BLaER1 treated with 17β-estradiol and CSF1 and Interleukin-3, amounts not matched to agents 10 nM and 100 nM (cell line): ENCODE data around the gene C1orf105.
"Not testable (repeated sequence)": the region's sequence is repeated elsewhere in the genome, so short reads cannot be mapped to it uniquely, and the experiment has no call there.

ENCODE experiments used
- H3K27ac ChIP-seq, 11 experiments: shearing (Covaris generic); formaldehyde crosslinking; 2 replicates each; pipeline ENCODE4 v1.8.1; 2022
- H3K27me3 ChIP-seq, 11 experiments: shearing (Covaris generic); formaldehyde crosslinking; 2 replicates each; pipeline ENCODE4 v1.8.1; 2022
- H3K36me3 ChIP-seq, 11 experiments: shearing (Covaris generic); formaldehyde crosslinking; 2 replicates each; pipeline ENCODE4 v1.8.1; 2022
- H3K4me1 ChIP-seq, 10 experiments: shearing (Covaris generic); formaldehyde crosslinking; 2 replicates each; pipeline ENCODE4 v1.8.1; 2022
- H3K4me2 ChIP-seq, 11 experiments: shearing (Covaris generic); formaldehyde crosslinking; 2 replicates each; pipeline ENCODE4 v1.8.1; 2022
- H3K4me3 ChIP-seq, 10 experiments: shearing (Covaris generic); formaldehyde crosslinking; 2 replicates each; pipeline ENCODE4 v1.8.1; 2022
- H3K9ac ChIP-seq, 11 experiments: shearing (Covaris generic); formaldehyde crosslinking; 2 replicates each; pipeline ENCODE4 v1.8.1; 2022
- H3K9me3 ChIP-seq, 11 experiments: shearing (Covaris generic); formaldehyde crosslinking; replicated peaks in 1 of 11; 2 replicates each; pipeline ENCODE4 v1.8.1; 2022
- H4K20me1 ChIP-seq, 11 experiments: shearing (Covaris generic); formaldehyde crosslinking; 2 replicates each; pipeline ENCODE4 v1.8.1; 2022
- Cebpa-rat ChIP-seq, 11 experiments: shearing (Covaris generic); IDR thresholded peaks; 2 replicates each; pipeline ENCODE4 v1.8.1; 2022

The C1orf105 gene, protein sequence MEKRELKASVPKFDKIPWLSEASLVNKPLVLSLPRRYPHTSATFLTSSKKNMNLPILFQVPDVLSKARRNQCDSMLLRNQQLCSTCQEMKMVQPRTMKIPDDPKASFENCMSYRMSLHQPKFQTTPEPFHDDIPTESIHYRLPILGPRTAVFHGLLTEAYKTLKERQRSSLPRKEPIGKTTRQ

GRCh38 chr1:172420385-172420784 is at the start of gene C1orf105:
Gene C1orf105 (plus strand): TSS chr1:172420685. CDS start chr1:172420886, 201 bp downstream.
- H3K4me2 ChIP-seq = no peak within 1 kb of the TSS
- H3K36me3 ChIP-seq = peaks cover 0 to 4% (median 0%) of the 10 kb centered on the region in 11 experiments; a peak in 3 of 22 replicates
- H3K27ac ChIP-seq = no peak within 1 kb of the TSS
- H3K9me3 ChIP-seq = no peaks in the 10 kb centered on the region
- H3K9ac ChIP-seq = no peak within 1 kb of the TSS
- H4K20me1 ChIP-seq = no peaks in the 10 kb centered on the region; a peak in 2 of 22 replicates
- no peaks in the 10 kb centered on the region for H3K4me1 ChIP-seq
- no peaks in the 10 kb centered on the region for H3K27me3 ChIP-seq
- TF ChIP-seq Cebpa-rat (IDR thresholded peaks at IDR 0.05) = no peak
- H3K4me3 ChIP-seq = no peak within 1 kb of the TSS

GRCh38 chr1:172371646-172372045 is 48.8 kb upstream of the C1orf105 start:
- not testable (repeated sequence) for H3K36me3 ChIP-seq, H3K27ac ChIP-seq, H4K20me1 ChIP-seq, H3K4me3 ChIP-seq, H3K4me2 ChIP-seq, H3K27me3 ChIP-seq, H3K9ac ChIP-seq
- Histone ChIP-seq H3K9me3 (peaks cover 14 to 26% (median 19%) of the 10 kb centered on the region in 11 experiments), H3K4me1 (peaks cover 3 to 38% (median 20%) of the 10 kb centered on the region in 10 experiments; a peak in 18 of 20 replicates)

GRCh38 chr1:172373864-172374263 is 46.6 kb upstream of the C1orf105 start:
- Histone ChIP-seq H3K9ac (no peak overlapping the region), H4K20me1 (no peaks in the 10 kb centered on the region), H3K27me3 (no peaks in the 10 kb centered on the region), H3K4me1 (peaks cover 3 to 60% (median 39%) of the 10 kb centered on the region in 10 experiments; a peak in 18 of 20 replicates), H3K4me3 (no peak overlapping the region), H3K36me3 (no peaks in the 10 kb centered on the region), H3K27ac (peak overlapping the region in 3 of 11 experiments; percentile 12 to 36 (median 27); a peak in 4 of 22 replicates), H3K9me3 (peaks cover 0 to 4% (median 0%) of the 10 kb centered on the region in 11 experiments; a peak in 7 of 22 replicates), H3K4me2 (peak overlapping the region in 3 of 11 experiments; percentile 19 to 58 (median 54); a peak in 5 of 22 replicates)
- TF ChIP-seq Cebpa-rat (IDR thresholded peaks at IDR 0.05) = no peak

GRCh38 chr1:172375211-172375631 is 45.3 kb upstream of the C1orf105 start:
- Histone ChIP-seq H3K4me3 (no peak overlapping the region), H4K20me1 (no peaks in the 10 kb centered on the region), H3K36me3 (no peaks in the 10 kb centered on the region), H3K4me1 (peaks cover 5 to 72% (median 45%) of the 10 kb centered on the region in 10 experiments), H3K9ac (no peak overlapping the region), H3K27me3 (no peaks in the 10 kb centered on the region), H3K9me3 (no peaks in the 10 kb centered on the region), H3K4me2 (peak overlapping the region in 8 of 11 experiments; percentile 27 to 81 (median 56); a peak in 11 of 22 replicates), H3K27ac (peak overlapping the region in 2 of 11 experiments; percentile 56 to 62; a peak in 2 of 22 replicates)
- TF ChIP-seq Cebpa-rat (IDR thresholded peaks at IDR 0.05) = no peak

DNA sequence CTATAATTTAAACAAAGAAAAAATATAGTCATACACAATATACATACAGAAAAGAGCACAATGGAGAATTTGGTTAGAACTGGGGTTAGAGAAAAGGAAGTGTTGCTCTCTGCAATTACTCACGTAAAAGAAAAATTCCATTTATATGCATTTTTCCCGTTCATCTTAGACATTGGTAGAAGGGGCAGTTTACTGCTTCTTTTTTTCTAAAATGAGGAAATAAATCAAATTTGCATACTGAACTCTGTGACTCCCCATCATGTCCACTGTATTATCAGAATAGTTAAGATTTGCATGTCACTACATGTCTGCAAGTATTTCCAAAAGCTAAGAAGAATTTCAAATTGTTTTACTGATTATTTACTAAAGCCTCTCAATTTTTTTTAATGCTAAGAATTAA is 44.1 kb upstream of the C1orf105 start:
- Histone ChIP-seq H4K20me1 (no peaks in the 10 kb centered on the region), H3K27ac (peak overlapping the region in 4 of 11 experiments; percentile 1 to 62 (median 55); a peak in 5 of 22 replicates), H3K9me3 (no peaks in the 10 kb centered on the region), H3K27me3 (no peaks in the 10 kb centered on the region), H3K4me3 (peak overlapping the region in 2 of 10 experiments; percentile 1 to 24; a peak in 1 of 20 replicates), H3K4me2 (peak overlapping the region in 10 of 11 experiments; percentile 29 to 81 (median 52); a peak in 17 of 22 replicates), H3K9ac (peak overlapping the region in 1 of 11 experiments; percentile 16; a peak in 1 of 22 replicates), H3K36me3 (no peaks in the 10 kb centered on the region), H3K4me1 (peaks cover 12 to 84% (median 57%) of the 10 kb centered on the region in 10 experiments)
- no peak for TF ChIP-seq Cebpa-rat (IDR thresholded peaks at IDR 0.05)

- no peaks in the 10 kb centered on the region for H3K9me3 ChIP-seq
- peaks cover 12 to 94% (median 65%) of the 10 kb centered on the region in 10 experiments for H3K4me1 ChIP-seq
- H3K9ac ChIP-seq = no peak overlapping the region
- no peak overlapping the region for H3K4me3 ChIP-seq
- no peaks in the 10 kb centered on the region for H4K20me1 ChIP-seq
- TF ChIP-seq Cebpa-rat (IDR thresholded peaks at IDR 0.05) = no peak
- H3K27me3 ChIP-seq = no peaks in the 10 kb centered on the region
- no peaks in the 10 kb centered on the region for H3K36me3 ChIP-seq
- H3K27ac ChIP-seq = peak overlapping the region in 2 of 11 experiments; percentile 14 to 56; a peak in 3 of 22 replicates
- H3K4me2 ChIP-seq = peak overlapping the region in 3 of 11 experiments; percentile 20 to 81 (median 42); a peak in 3 of 22 replicates
Observed at GRCh38 chr1:172377565-172377964, 42.9 kb upstream of the C1orf105 start.

DNA sequence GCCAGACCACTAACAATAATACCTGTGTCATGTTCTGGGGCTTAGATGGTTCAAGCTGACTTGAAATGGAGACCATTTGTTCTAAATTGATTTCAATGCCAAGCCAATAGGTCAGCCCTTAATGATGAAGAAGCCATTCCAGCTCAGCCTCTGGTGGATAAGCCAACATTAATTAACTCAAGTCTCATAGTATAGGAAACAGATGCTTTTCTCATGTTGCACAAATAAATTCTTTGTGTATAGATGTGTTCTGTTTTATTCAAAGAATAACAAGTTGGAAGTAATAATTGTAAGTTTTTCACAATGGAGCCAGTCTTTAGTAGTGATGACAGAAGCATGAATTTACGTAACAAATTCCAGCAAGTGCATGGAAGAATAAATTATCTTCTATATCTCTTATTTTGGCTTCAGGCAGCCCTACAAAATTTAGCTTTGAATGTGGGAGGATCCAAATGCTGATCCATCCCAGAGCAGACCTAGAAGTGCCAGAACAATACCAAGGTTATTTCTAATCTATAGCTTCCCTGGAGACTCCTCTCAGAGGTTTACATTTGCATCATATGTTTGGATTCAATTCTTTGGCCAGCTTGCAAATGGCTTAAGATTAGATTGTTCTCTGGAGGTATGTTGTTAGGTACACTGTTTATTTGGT is 42.2 kb upstream of the C1orf105 start:
- H4K20me1 ChIP-seq = no peaks in the 10 kb centered on the region
- H3K27ac ChIP-seq = peak overlapping the region in 2 of 11 experiments; percentile 14 to 56; a peak in 2 of 22 replicates
- peak overlapping the region in 3 of 11 experiments; percentile 6 to 81 (median 42); a peak in 4 of 22 replicates for H3K4me2 ChIP-seq
- H3K36me3 ChIP-seq = no peaks in the 10 kb centered on the region
- H3K9me3 ChIP-seq = no peaks in the 10 kb centered on the region
- H3K4me1 ChIP-seq = peaks cover 12 to 97% (median 71%) of the 10 kb centered on the region in 10 experiments
- H3K4me3 ChIP-seq = no peak overlapping the region
- TF ChIP-seq Cebpa-rat (IDR thresholded peaks at IDR 0.05) = no peak
- H3K27me3 ChIP-seq = no peaks in the 10 kb centered on the region
- no peak overlapping the region for H3K9ac ChIP-seq

- no peaks in the 10 kb centered on the region for H3K36me3 ChIP-seq
- H3K9me3 ChIP-seq = no peaks in the 10 kb centered on the region
- H3K27ac ChIP-seq = peak overlapping the region; percentile 20 to 69 (median 63); a peak in 20 of 22 replicates
- peak overlapping the region in 2 of 10 experiments; percentile 16 to 35; a peak in 2 of 20 replicates for H3K4me3 ChIP-seq
- peak overlapping the region in 9 of 11 experiments; percentile 33 to 64 (median 43); a peak in 14 of 22 replicates for H3K9ac ChIP-seq
- peaks cover 9 to 87% (median 66%) of the 10 kb centered on the region in 10 experiments for H3K4me1 ChIP-seq
- no peak for TF ChIP-seq Cebpa-rat (IDR thresholded peaks at IDR 0.05)
- H3K27me3 ChIP-seq = no peaks in the 10 kb centered on the region
- no peaks in the 10 kb centered on the region for H4K20me1 ChIP-seq
- peak overlapping the region; percentile 44 to 82 (median 68) for H3K4me2 ChIP-seq
Observed at GRCh38 chr1:172380441-172381244, 39.8 kb upstream of the C1orf105 start.
